ENCODE data around the gene ANP32E. TPM values are rescaled to one million over a fixed set of nuclear protein-coding genes. Genes with fewer than 3 reads are reported as not detected.

ANP32E gene
- total and polyA plus RNA-seq, 2 donors (not counting 1 experiment from before 2014, with no cell fraction given), result 5.1 to 47.1 TPM

GRCh38 chr1:150256554-150257341, 20.8 kb upstream of the ANP32E start:
- Histone ChIP-seq H3K36me3 (replicated peaks in 1 of 2; ENCODE audit: control extremely low read depth in 1 of 2, control insufficient read depth in 1 of 2, extremely low read depth in 1 of 2, insufficient read depth in 2 of 2, low read length in 1 of 2) (no peaks in the 10 kb centered on the region), H3K79me2 (ENCODE audit: control insufficient read depth, insufficient read depth, low read length) (no peaks in the 10 kb centered on the region), H3K4me3 (ENCODE audit: control extremely low read depth in 1 of 5, extremely low read depth in 1 of 5, insufficient read depth in 1 of 5, low read depth in 2 of 5, low read length in 4 of 5) (no peak overlapping the region), H3K27ac (ENCODE audit: low read length in 2 of 2) (no peak overlapping the region), H3K9ac (ENCODE audit: low read length) (no peak overlapping the region), H3K9me3 (ENCODE audit: control extremely low read depth in 1 of 3, control insufficient read depth in 2 of 3, insufficient read depth in 1 of 3, low read length in 2 of 3) (no peaks in the 10 kb centered on the region), H2AFZ (ENCODE audit: insufficient read depth, low read depth, low read length, poor library complexity, severe bottlenecking) (no peak overlapping the region), H4K20me1 (ENCODE audit: control insufficient read depth, insufficient read depth, low read length, poor library complexity, severe bottlenecking) (no peaks in the 10 kb centered on the region), H3K4me2 (replicated peaks; ENCODE audit: low read depth, low read length, poor library complexity, severe bottlenecking) (peak overlapping the region; percentile 74), H3K27me3 (replicated peaks in 1 of 4; ENCODE audit: control extremely low read depth in 1 of 4, control insufficient read depth in 3 of 4, insufficient read depth in 4 of 4, low read length in 3 of 4) (peaks cover 0 to 36% (median 24%) of the 10 kb centered on the region in 4 experiments), H3K4me1 (ENCODE audit: control insufficient read depth in 2 of 2, insufficient read depth in 2 of 2, low read length in 2 of 2) (peaks cover 14 to 15% of the 10 kb centered on the region in 2 donors)
- Mint-ChIP-seq H3K4me1 (peaks cover 13% of the 10 kb centered on the region), H3K27me3 (peaks cover 45% of the 10 kb centered on the region), H3K4me3 (no peak overlapping the region), H3K27ac (no peak overlapping the region), H3K9me3 (ENCODE audit: insufficient read depth) (no peaks in the 10 kb centered on the region)
- CTCF ChIA-PET, result interaction anchor here (0.8 to 5.6 kb wide), 18 partner anchors 8 to 259 kb away, joined by 3 to 60 read pairs (median 4); partner anchors contain the start of genes APH1A, C1orf54, CIART and FALEC
- 14% methylated on average over 6 of the region's 14 CpGs for WGBS (ENCODE audit: insufficient coverage)
- intact Hi-C loops (cut with micrococcal nuclease), result loop anchor here (1.0 to 10.0 kb wide), 3 partner anchors 12 to 738 kb away; no protein-coding TSS in a partner anchor
- TF ChIP-seq, protein P1, sequence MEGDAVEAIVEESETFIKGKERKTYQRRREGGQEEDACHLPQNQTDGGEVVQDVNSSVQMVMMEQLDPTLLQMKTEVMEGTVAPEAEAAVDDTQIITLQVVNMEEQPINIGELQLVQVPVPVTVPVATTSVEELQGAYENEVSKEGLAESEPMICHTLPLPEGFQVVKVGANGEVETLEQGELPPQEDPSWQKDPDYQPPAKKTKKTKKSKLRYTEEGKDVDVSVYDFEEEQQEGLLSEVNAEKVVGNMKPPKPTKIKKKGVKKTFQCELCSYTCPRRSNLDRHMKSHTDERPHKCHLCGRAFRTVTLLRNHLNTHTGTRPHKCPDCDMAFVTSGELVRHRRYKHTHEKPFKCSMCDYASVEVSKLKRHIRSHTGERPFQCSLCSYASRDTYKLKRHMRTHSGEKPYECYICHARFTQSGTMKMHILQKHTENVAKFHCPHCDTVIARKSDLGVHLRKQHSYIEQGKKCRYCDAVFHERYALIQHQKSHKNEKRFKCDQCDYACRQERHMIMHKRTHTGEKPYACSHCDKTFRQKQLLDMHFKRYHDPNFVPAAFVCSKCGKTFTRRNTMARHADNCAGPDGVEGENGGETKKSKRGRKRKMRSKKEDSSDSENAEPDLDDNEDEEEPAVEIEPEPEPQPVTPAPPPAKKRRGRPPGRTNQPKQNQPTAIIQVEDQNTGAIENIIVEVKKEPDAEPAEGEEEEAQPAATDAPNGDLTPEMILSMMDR (IDR thresholded peaks at IDR 0.05), result no peak
- no peak for TF ChIP-seq EZH2 (IDR thresholded peaks at IDR 0.05; ENCODE audit: borderline replicate concordance, insufficient read depth, low read depth, low read length, poor library complexity, severe bottlenecking)
- DNase-seq, result no peak
- POLR2A ChIA-PET, result no interaction called here
- no peak for ATAC-seq (ENCODE audit: low read depth)

- Histone ChIP-seq H3K27ac (ENCODE audit: low read length in 2 of 2) (no peak overlapping the region), H3K9ac (ENCODE audit: low read length) (peak overlapping the region; percentile 42), H3K36me3 (replicated peaks in 1 of 2; ENCODE audit: control extremely low read depth in 1 of 2, control insufficient read depth in 1 of 2, extremely low read depth in 1 of 2, insufficient read depth in 2 of 2, low read length in 1 of 2) (no peaks in the 10 kb centered on the region), H2AFZ (ENCODE audit: insufficient read depth, low read depth, low read length, poor library complexity, severe bottlenecking) (peak overlapping the region; percentile 51), H3K4me3 (ENCODE audit: control extremely low read depth in 1 of 5, extremely low read depth in 1 of 5, insufficient read depth in 1 of 5, low read depth in 2 of 5, low read length in 4 of 5) (peak overlapping the region in 1 of 5 experiments; percentile 37), H3K27me3 (replicated peaks in 1 of 4; ENCODE audit: control extremely low read depth in 1 of 4, control insufficient read depth in 3 of 4, insufficient read depth in 4 of 4, low read length in 3 of 4) (peaks cover 0 to 36% (median 24%) of the 10 kb centered on the region in 4 experiments), H3K4me1 (ENCODE audit: control insufficient read depth in 2 of 2, insufficient read depth in 2 of 2, low read length in 2 of 2) (peaks cover 14 to 15% of the 10 kb centered on the region in 2 donors), H3K4me2 (replicated peaks; ENCODE audit: low read depth, low read length, poor library complexity, severe bottlenecking) (peak overlapping the region; percentile 74), H3K79me2 (ENCODE audit: control insufficient read depth, insufficient read depth, low read length) (no peaks in the 10 kb centered on the region), H4K20me1 (ENCODE audit: control insufficient read depth, insufficient read depth, low read length, poor library complexity, severe bottlenecking) (no peaks in the 10 kb centered on the region), H3K9me3 (ENCODE audit: control extremely low read depth in 1 of 3, control insufficient read depth in 2 of 3, insufficient read depth in 1 of 3, low read length in 2 of 3) (no peaks in the 10 kb centered on the region)
- H3K4me1 Mint-ChIP-seq, result peaks cover 13% of the 10 kb centered on the region
- no peak overlapping the region for H3K27ac Mint-ChIP-seq
- DNase-seq (no peak), ATAC-seq (ENCODE audit: low read depth) (no peak)
- CTCF ChIA-PET, result interaction anchor here (0.9 to 5.6 kb wide), 19 partner anchors 9 to 739 kb away, joined by 3 to 60 read pairs (median 4); partner anchors contain the start of genes APH1A, C1orf54, CIART and FALEC
- intact Hi-C loops (cut with micrococcal nuclease), result loop anchor here (1.0 to 10.0 kb wide), 3 partner anchors 12 to 739 kb away; no protein-coding TSS in a partner anchor
- H3K9me3 Mint-ChIP-seq (ENCODE audit: insufficient read depth), result no peaks in the 10 kb centered on the region
- WGBS (ENCODE audit: insufficient coverage), result no CpG with 5 or more reads among the region's 1 CpG
- TF ChIP-seq, protein P1 (IDR thresholded peaks at IDR 0.05), result no peak
- H3K27me3 Mint-ChIP-seq, result peaks cover 45% of the 10 kb centered on the region
- peak overlapping the region; percentile 78 for H3K4me3 Mint-ChIP-seq
- POLR2A ChIA-PET, result no interaction called here
Observed at GRCh38 chr1:150256198-150256553, 20.3 kb upstream of the ANP32E start.
